Measurements from ENCODE around the gene NDFIP2.

GRCh38 chr13:79477968-79478367 lies 3.0 kb upstream of the NDFIP2 start:
- TF ChIP-seq POLR2AphosphoS5 (IDR thresholded peaks at IDR 0.05; ENCODE audit: low read depth) (no peak), CTCF (IDR thresholded peaks at IDR 0.05; ENCODE audit: insufficient read depth, low read length) (no peak), REST (IDR thresholded peaks at IDR 0.05; ENCODE audit: insufficient replicate concordance, low read depth) (no peak), GABPA (IDR thresholded peaks at IDR 0.05; ENCODE audit: low read depth) (no peak), SPI1 (IDR thresholded peaks at IDR 0.05; ENCODE audit: borderline replicate concordance, low read depth) (no peak)

Data from HL-60 (cell line).